Left ventricle myocardium inferior (tissue), 1 donor: Measurements from ENCODE around the gene COBL. TPM values are rescaled to one million over a fixed set of nuclear protein-coding genes. Genes with fewer than 3 reads are reported as not detected.

ENCODE experiments used
- DNase-seq: peaks from one replicate; pipeline ENCODE4 v3.0.0-alpha.2; 2020
- H3K27ac ChIP-seq: fragments of 200-600 bp; replicated peaks from 2 replicates; pipeline ENCODE4 v1.8.0; 2021
- H3K27me3 ChIP-seq: fragments of 200-600 bp; 2 replicates; pipeline ENCODE4 v1.8.0; 2021; ENCODE audit warnings: low read depth
- H3K36me3 ChIP-seq: fragments of 200-600 bp; 2 replicates; pipeline ENCODE4 v1.8.0; 2021
- H3K4me1 ChIP-seq: fragments of 200-600 bp; 2 replicates; pipeline ENCODE4 v1.8.0; 2021
- H3K4me3 ChIP-seq: fragments of 200-600 bp; 2 replicates; pipeline ENCODE4 v1.8.0; 2021; ENCODE audit warnings: mild to moderate bottlenecking, moderate library complexity
- H3K9me3 ChIP-seq: fragments of 200-600 bp; replicated peaks from 2 replicates; pipeline ENCODE4 v1.8.0; 2021
- CTCF ChIP-seq: fragments of 200-600 bp; IDR thresholded peaks from 2 replicates; pipeline ENCODE4 v1.8.0; 2021; ENCODE audit warnings: antibody characterized with exemption, mild to moderate bottlenecking, borderline replicate concordance
- intact Hi-C: fragments of 100-400 bp; cut with micrococcal nuclease; formaldehyde crosslinking; loops from one replicate; pipeline ENCODE4 v1.11.0; 2022
- total RNA-seq: library from RNA; stranded (reverse); fragmentation: NEBNext Ultra II Directional; extraction: Animal tissue kit (Norgen Biotek cat#: 25700); gene quantifications from one replicate; pipeline ENCODE4 v1.2.1, GENCODE V29; 2021
- donor health status: DM: no; HTN: yes; CAD: no; lungs with severe emphysema.

COBL gene
- total RNA-seq, 1 donor from 2014 or later, result 77.1 TPM

- Histone ChIP-seq H3K4me1 (peaks cover 44% of the 10 kb centered on the region), H3K36me3 (no peaks in the 10 kb centered on the region), H3K27me3 (no peaks in the 10 kb centered on the region), H3K4me3 (no peak overlapping the region), H3K9me3 (no peaks in the 10 kb centered on the region), H3K27ac (no peak overlapping the region)
- intact Hi-C loops, result loop anchor here (10.0 kb wide), 1 partner anchor 115 kb away; no protein-coding TSS in a partner anchor
- no peak for TF ChIP-seq CTCF
- no peak for DNase-seq
Measured at GRCh38 chr7:51249991-51250390, 66.6 kb downstream of the COBL start.

- Histone ChIP-seq H3K36me3 (no peaks in the 10 kb centered on the region), H3K4me3 (no peak overlapping the region), H3K27me3 (no peaks in the 10 kb centered on the region), H3K4me1 (peaks cover 46% of the 10 kb centered on the region), H3K9me3 (no peaks in the 10 kb centered on the region), H3K27ac (no peak overlapping the region)
- no peak for TF ChIP-seq CTCF
- no peak for DNase-seq
- intact Hi-C loops, result no loop called here
Measured at GRCh38 chr7:51249187-51249945, 67.2 kb downstream of the COBL start.

GRCh38 chr7:51246258-51247245 lies 70.1 kb downstream of the COBL start:
- peaks cover 42% of the 10 kb centered on the region for H3K4me1 ChIP-seq
- no peaks in the 10 kb centered on the region for H3K9me3 ChIP-seq
- peak overlapping the region; percentile 54 for H3K27ac ChIP-seq
- peak; percentile 87 for DNase-seq
- H3K36me3 ChIP-seq, result no peaks in the 10 kb centered on the region
- H3K27me3 ChIP-seq, result no peaks in the 10 kb centered on the region
- H3K4me3 ChIP-seq, result no peak overlapping the region
- no peak for TF ChIP-seq CTCF
- intact Hi-C loops, result no loop called here

- H3K27me3 ChIP-seq, result no peaks in the 10 kb centered on the region
- H3K36me3 ChIP-seq, result no peaks in the 10 kb centered on the region
- no peak for TF ChIP-seq CTCF
- no peaks in the 10 kb centered on the region for H3K9me3 ChIP-seq
- DNase-seq, result no peak
- peaks cover 27% of the 10 kb centered on the region for H3K4me1 ChIP-seq
- no peak overlapping the region for H3K27ac ChIP-seq
- intact Hi-C loops, result no loop called here
- H3K4me3 ChIP-seq, result no peak overlapping the region
Measured at GRCh38 chr7:51244885-51245284, 71.7 kb downstream of the COBL start.

GRCh38 chr7:51244053-51244452 lies 72.6 kb downstream of the COBL start:
- no peak for TF ChIP-seq CTCF
- Histone ChIP-seq H3K9me3 (no peaks in the 10 kb centered on the region), H3K36me3 (no peaks in the 10 kb centered on the region), H3K4me1 (peaks cover 28% of the 10 kb centered on the region), H3K4me3 (no peak overlapping the region), H3K27me3 (no peaks in the 10 kb centered on the region), H3K27ac (no peak overlapping the region)
- intact Hi-C loops, result no loop called here
- no peak for DNase-seq
